Measurements from ENCODE around the gene RBAK.
"Not testable (repeated sequence)": the region's sequence is repeated elsewhere in the genome, so short reads cannot be mapped to it uniquely, and the experiment has no call there.

RBAK gene

DNA sequence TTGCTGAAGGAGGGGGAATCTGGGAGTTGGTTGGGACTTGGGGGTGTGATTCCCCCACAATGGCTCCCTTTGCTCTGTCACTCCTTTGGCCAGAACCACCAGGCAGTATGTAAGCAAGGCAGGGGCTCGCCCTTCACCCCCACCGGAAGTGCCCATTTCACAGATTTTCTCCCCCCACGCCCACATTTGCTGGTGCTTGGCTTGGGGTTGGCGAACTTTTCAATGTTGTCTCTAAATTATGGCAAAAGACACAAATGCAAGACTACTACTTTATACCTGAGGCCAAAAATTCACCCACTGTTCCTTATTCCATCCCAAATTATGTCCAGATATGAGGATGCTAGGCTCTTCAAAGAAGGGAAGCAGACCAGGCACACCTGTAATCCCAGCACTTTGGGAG lies 24.5 kb downstream of the RBAK start:
- H3K27ac Mint-ChIP-seq, result no peak overlapping the region
- peaks cover 54% of the 10 kb centered on the region for H3K9me3 Mint-ChIP-seq
- no peak for DNase-seq
- H3K4me3 Mint-ChIP-seq, result no peak overlapping the region
- peaks cover 60% of the 10 kb centered on the region for H3K36me3 Mint-ChIP-seq (ENCODE audit: low read depth)
- peaks cover 8% of the 10 kb centered on the region for H3K4me1 Mint-ChIP-seq (ENCODE audit: low read depth)
- H3K27me3 Mint-ChIP-seq, result peaks cover 19% of the 10 kb centered on the region

DNA sequence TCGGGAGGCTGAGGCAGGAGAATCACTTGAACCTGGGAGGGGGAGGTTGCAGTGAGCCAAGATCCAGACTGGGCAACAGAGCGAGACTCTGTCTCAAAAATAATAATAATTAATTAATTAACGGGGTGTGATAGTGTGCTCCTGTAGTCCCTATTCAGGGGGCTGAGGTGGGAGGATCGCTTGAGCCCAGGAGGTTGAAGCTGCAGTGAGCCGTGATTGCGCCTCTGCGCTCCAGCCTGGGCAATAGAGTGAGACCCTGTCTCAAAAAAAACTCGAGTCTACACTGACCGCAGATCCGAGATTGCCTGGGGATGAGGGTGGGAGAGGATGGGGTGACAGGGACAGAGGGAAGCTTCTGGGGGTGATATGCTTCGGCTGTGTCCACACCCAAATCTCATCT lies 29.5 kb downstream of the RBAK start:
- peaks cover 12% of the 10 kb centered on the region for H3K36me3 Mint-ChIP-seq (ENCODE audit: low read depth)
- peaks cover 13% of the 10 kb centered on the region for H3K4me1 Mint-ChIP-seq (ENCODE audit: low read depth)
- not testable (repeated sequence) for H3K27ac Mint-ChIP-seq, H3K4me3 Mint-ChIP-seq, DNase-seq
- peaks cover 10% of the 10 kb centered on the region for H3K9me3 Mint-ChIP-seq
- peaks cover 28% of the 10 kb centered on the region for H3K27me3 Mint-ChIP-seq

DNA sequence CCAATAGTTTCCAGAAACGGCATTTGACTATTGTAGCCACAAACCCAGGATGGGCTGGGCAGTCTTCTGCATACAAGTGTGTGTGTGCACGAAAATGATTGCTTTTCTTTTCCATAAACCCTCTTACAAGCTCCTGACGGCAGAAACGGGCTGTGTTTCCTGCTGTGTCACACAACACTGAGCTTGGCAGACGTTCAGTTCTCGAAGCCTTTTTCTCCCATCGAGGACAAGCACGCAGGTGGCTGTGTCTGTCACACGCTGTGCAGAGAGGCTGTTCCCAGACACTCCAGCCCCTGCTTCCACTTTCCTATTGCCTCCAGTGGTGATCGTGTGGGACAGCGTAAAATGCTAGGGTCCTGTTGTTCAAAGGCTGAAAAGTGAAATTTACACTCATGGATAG lies 32.1 kb downstream of the RBAK start:
- peaks cover 19% of the 10 kb centered on the region for H3K27me3 Mint-ChIP-seq
- no peaks in the 10 kb centered on the region for H3K9me3 Mint-ChIP-seq
- H3K36me3 Mint-ChIP-seq (ENCODE audit: low read depth), result no peaks in the 10 kb centered on the region
- no peak overlapping the region for H3K27ac Mint-ChIP-seq
- H3K4me3 Mint-ChIP-seq, result no peak overlapping the region
- DNase-seq, result no peak
- peaks cover 5% of the 10 kb centered on the region for H3K4me1 Mint-ChIP-seq (ENCODE audit: low read depth)

DNA sequence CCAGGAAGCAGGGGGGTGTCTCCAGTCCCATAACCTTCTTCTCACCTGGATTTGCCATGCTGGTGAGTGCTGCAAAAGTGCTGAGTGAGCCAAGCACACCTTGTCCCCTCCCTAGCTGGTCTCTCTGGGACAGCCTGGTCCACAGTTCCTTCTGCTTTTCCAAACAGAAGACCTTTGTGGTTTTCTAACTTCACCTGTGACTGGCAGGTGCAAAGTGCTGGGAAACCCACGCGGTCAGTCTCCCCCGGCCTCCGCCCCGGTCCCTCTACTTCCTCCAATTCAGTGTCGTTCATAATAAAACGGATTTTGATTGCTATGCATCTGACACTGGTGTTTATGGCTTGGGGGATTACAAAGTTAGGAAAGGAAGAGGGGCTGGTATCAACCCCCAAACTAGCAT lies 37.1 kb downstream of the RBAK start:
- H3K27ac Mint-ChIP-seq, result no peak overlapping the region
- no peaks in the 10 kb centered on the region for H3K36me3 Mint-ChIP-seq (ENCODE audit: low read depth)
- DNase-seq, result no peak
- no peaks in the 10 kb centered on the region for H3K9me3 Mint-ChIP-seq
- H3K4me3 Mint-ChIP-seq, result no peak overlapping the region
- H3K27me3 Mint-ChIP-seq, result peaks cover 6% of the 10 kb centered on the region
- peaks cover 5% of the 10 kb centered on the region for H3K4me1 Mint-ChIP-seq (ENCODE audit: low read depth)

DNA sequence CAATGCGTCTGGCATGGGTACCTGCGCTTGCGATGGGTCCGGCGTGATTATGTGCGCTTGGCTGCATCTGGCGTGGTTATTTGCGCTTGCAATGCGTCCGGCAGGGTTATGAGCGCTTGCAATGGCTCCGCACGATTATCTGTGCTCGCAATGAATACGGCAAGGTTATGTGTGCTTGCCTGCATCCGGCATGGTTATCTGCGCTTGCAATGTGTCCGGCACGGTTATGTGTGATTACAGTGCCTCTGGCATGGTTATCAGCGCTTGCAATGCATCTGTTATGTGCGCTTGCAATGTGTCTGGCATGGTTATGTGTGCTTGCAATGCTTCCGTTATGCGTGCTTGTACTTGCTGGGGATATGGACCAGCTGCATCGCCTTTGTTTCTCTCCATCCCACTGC lies 37.7 kb downstream of the RBAK start:
- no peak overlapping the region for H3K27ac Mint-ChIP-seq
- peaks cover 2% of the 10 kb centered on the region for H3K27me3 Mint-ChIP-seq
- H3K36me3 Mint-ChIP-seq (ENCODE audit: low read depth), result no peaks in the 10 kb centered on the region

DNA sequence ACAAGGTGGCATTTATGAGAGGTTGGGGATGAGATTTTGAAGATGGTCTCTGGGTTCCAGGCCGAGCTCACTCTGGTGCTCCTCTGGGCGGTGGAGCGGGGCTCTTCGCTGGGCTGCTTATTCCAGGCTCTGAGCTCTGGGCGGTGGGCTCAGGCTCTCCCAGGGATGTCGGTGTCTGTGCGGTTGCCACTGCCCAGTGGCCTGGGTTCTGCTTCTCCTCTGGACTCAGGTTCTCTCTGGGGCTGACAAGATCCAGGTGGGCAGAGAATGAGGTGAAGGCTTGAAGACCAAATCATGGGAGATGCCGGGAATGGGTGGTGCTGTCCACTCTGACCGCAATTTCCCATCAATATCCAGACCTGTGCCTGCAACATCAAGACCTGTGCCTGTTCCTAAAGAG lies 40.6 kb downstream of the RBAK start:
- Mint-ChIP-seq H3K27me3 (peaks cover 2% of the 10 kb centered on the region), H3K9me3 (no peaks in the 10 kb centered on the region), H3K27ac (no peak overlapping the region), H3K4me1 (ENCODE audit: low read depth) (peaks cover 3% of the 10 kb centered on the region), H3K4me3 (no peak overlapping the region), H3K36me3 (ENCODE audit: low read depth) (no peaks in the 10 kb centered on the region)
- DNase-seq, result no peak

More for the DNA sequence above, 37.7 kb downstream of the RBAK start:
- Mint-ChIP-seq H3K4me1 (ENCODE audit: low read depth) (peaks cover 3% of the 10 kb centered on the region), H3K4me3 (no peak overlapping the region), H3K9me3 (no peaks in the 10 kb centered on the region)
- DNase-seq, result no peak

DNA sequence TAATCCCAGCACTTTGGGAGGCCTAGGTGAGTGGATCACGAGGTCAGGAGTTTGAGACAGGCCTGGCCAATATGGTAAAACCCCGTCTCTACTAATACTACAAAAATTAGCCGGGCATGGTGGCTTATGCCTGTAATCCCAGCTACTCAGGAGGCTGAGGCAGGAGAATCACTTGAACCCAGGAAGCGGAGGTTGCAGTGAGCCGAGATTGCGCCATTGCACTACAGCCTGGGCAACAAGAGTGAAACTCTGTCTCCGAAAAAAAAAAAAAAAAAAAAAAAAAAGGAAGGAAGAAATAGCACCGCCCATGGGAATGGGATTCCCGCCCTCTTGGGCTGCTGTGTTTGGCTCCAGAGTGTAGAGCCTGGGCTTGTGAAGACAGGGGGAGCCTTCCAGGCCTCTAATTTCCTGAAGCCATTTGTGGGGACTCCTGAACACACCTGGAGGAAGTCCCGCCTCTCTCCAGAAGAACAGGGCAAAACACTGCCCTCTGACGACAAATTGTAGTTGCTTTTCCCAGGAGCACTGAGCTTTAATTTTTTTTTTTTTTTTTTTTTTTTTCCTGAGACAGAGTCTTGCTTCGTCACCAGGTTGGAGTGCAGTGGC lies 42.7 kb downstream of the RBAK start:
- not testable (repeated sequence) for H3K27me3 Mint-ChIP-seq; H3K36me3 Mint-ChIP-seq (ENCODE audit: low read depth); H3K4me3 Mint-ChIP-seq; DNase-seq; H3K9me3 Mint-ChIP-seq; H3K4me1 Mint-ChIP-seq (ENCODE audit: low read depth); H3K27ac Mint-ChIP-seq

DNA sequence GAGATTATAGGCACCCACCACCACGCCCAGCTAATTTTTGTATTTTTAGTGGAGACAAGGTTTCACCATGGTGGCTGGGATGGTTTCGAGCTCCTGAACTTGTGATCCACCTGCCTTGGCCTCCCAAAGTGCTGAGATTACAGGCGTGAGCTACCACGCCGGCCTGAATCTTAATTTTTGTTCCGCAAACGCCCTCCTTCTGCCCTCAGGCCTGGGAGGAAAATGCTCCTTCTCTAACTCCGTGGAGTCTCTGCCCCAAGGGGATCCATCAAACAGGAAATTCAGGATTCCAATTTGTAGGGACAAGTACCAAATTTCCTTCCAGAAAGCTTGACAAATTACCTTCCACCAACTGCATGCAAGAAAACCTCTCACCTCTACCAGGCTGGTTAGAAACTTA lies 43.2 kb downstream of the RBAK start:
- H3K9me3 Mint-ChIP-seq, result peaks cover 8% of the 10 kb centered on the region
- H3K36me3 Mint-ChIP-seq (ENCODE audit: low read depth), result peaks cover 2% of the 10 kb centered on the region
- H3K27ac Mint-ChIP-seq, result no peak overlapping the region
- peaks cover 2% of the 10 kb centered on the region for H3K27me3 Mint-ChIP-seq
- peaks cover 3% of the 10 kb centered on the region for H3K4me1 Mint-ChIP-seq (ENCODE audit: low read depth)
- no peak for DNase-seq
- H3K4me3 Mint-ChIP-seq, result no peak overlapping the region

DNA sequence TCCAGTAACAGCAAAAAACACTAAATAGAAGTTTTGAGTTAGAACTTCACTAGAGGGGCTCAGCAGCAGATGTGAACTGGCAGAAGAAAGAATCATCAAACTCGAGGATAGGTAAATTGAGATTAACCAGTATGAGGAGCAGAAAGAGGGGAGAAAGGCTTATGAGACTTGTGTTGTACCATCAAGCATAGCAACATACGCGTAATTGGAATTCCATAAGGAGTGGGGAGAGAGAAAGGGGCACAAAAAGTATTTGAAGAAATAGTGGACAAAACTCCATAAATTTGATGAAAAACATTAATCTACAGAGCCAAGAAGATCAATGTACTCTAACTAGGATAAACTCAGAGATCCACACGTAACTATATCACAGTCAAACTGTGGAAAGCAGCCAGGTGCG lies 48.3 kb downstream of the RBAK start:
- no peaks in the 10 kb centered on the region for H3K4me1 Mint-ChIP-seq (ENCODE audit: low read depth)
- no peak for DNase-seq
- no peak overlapping the region for H3K4me3 Mint-ChIP-seq
- H3K9me3 Mint-ChIP-seq, result peaks cover 22% of the 10 kb centered on the region
- peaks cover 4% of the 10 kb centered on the region for H3K36me3 Mint-ChIP-seq (ENCODE audit: low read depth)
- H3K27ac Mint-ChIP-seq, result no peak overlapping the region
- no peaks in the 10 kb centered on the region for H3K27me3 Mint-ChIP-seq

DNA sequence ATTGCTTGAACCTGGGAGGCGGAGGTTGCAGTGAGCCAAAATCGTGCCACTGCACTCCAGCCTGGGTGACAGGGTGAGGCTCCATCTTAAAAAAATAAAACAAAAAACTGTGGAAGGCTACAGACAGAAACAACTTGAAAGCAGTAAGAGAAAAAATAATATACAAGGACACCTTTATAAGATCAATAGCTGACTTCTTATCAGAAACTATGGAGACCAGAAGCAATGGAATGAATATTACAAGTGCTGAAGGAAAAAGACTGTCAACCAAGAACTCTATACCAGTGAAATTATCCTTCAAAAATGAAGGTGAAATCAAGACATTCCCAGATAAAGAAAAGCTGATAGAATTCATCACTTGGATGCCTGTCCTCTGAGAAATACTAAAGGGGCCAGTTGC lies 49.0 kb downstream of the RBAK start:
- H3K4me1 Mint-ChIP-seq (ENCODE audit: low read depth), result no peaks in the 10 kb centered on the region
- no peak for DNase-seq
- H3K4me3 Mint-ChIP-seq, result no peak overlapping the region
- peaks cover 1% of the 10 kb centered on the region for H3K27me3 Mint-ChIP-seq
- no peak overlapping the region for H3K27ac Mint-ChIP-seq
- H3K9me3 Mint-ChIP-seq, result peaks cover 22% of the 10 kb centered on the region
- H3K36me3 Mint-ChIP-seq (ENCODE audit: low read depth), result peaks cover 4% of the 10 kb centered on the region

DNA sequence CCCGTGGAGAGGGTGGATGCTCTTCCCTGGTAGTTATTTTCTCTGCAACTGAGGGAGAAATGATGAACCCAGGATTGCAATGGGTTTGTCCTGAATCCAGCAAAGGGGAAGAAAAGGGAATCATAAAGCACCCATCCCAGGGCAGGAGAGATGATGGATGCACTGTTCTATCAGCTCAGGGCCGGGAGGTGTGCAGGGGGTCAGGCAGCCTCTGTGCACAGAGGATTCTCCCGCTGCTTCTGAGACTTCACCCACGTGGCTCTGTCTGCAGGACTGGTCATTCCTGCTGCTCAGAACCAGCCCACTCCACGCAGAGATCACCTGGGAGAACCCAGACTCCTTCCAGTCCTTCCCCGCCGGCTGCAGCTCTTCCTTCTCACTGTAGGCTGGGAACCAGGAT lies 70.7 kb downstream of the RBAK start:
- H3K4me3 Mint-ChIP-seq, result no peak overlapping the region
- no peaks in the 10 kb centered on the region for H3K27me3 Mint-ChIP-seq
- H3K4me1 Mint-ChIP-seq (ENCODE audit: low read depth), result no peaks in the 10 kb centered on the region
- H3K36me3 Mint-ChIP-seq (ENCODE audit: low read depth), result no peaks in the 10 kb centered on the region
- no peak overlapping the region for H3K27ac Mint-ChIP-seq
- no peak for DNase-seq
- no peaks in the 10 kb centered on the region for H3K9me3 Mint-ChIP-seq

DNA sequence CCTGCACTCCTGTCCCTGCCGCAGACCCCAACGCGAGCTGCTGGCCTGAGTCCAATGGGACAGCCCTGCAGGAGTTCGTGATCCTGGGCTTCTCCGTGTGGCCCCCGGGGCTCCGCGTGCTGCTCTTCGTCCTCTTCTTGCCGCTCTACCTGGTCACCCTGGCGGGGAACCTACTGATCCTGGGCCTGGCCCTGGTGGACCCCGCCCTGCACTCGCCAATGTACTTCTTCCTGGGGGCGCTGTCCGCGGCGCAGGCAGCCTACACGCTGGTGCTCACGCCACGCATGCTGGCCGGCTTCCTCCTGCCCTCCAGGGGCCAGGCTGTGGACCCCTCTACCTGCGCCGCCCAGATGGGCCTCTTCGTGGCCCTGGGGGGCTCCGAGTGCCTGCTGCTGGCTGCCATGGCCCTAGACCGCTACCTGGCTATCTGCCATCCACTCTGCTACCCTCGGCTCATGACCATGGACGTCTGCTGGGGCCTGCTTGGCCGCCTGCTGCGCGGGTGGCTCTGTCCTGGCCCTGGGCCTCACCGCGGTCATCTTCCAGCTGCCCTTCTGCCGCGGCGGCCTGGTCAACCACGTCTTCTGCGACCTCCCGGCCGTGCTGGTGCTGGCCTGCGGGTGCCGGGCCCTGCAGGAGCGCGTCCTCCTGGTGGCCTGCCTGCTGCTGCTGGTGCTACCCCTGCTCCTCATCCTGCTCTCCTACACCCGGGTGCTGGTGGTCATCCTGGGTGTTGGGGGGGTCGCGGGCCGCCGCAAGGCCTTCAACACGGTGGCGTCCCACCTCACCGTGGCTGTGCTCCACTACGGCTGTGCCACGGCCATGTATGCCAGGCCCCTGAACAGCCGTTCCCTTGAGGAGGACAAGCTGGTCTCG lies 71.7 kb downstream of the RBAK start:
- H3K4me3 Mint-ChIP-seq, result no peak overlapping the region
- DNase-seq, result no peak
- no peak overlapping the region for H3K27ac Mint-ChIP-seq
- no peaks in the 10 kb centered on the region for H3K27me3 Mint-ChIP-seq
- H3K4me1 Mint-ChIP-seq (ENCODE audit: low read depth), result no peaks in the 10 kb centered on the region
- no peaks in the 10 kb centered on the region for H3K9me3 Mint-ChIP-seq
- no peaks in the 10 kb centered on the region for H3K36me3 Mint-ChIP-seq (ENCODE audit: low read depth)
